ENCODE measurements around the gene MBOAT2. TPM values are rescaled to one million over a fixed set of nuclear protein-coding genes. Genes with fewer than 3 reads are reported as not detected.
"Not testable (repeated sequence)": the region's sequence is repeated elsewhere in the genome, so short reads cannot be mapped to it uniquely, and the experiment has no call there.

Gene MBOAT2
- total RNA-seq, result 29.0 and 47.0 TPM in 2 replicates

- peak; percentile 52 for DNase-seq (ENCODE audit: low read depth)
Measured at GRCh38 chr2:9003616-9004337, at the start of gene MBOAT2. TSS of gene MBOAT2 (minus strand) at chr2:9003684. CDS start at chr2:9003614, 70 bp downstream.

GRCh38 chr2:9052821-9053533 is 49.5 kb upstream of the MBOAT2 start:
- no peak for DNase-seq (ENCODE audit: low read depth)

- DNase-seq (ENCODE audit: low read depth), result not testable (repeated sequence)
Measured at GRCh38 chr2:9051451-9051850, 48.0 kb upstream of the MBOAT2 start.

GRCh38 chr2:9050122-9050809 is 46.8 kb upstream of the MBOAT2 start:
- no peak for DNase-seq (ENCODE audit: low read depth)

GRCh38 chr2:9045595-9045994 is 42.1 kb upstream of the MBOAT2 start:
- DNase-seq (ENCODE audit: low read depth), result no peak

- not testable (repeated sequence) for DNase-seq (ENCODE audit: low read depth)
Measured at GRCh38 chr2:9043491-9043890, 40.0 kb upstream of the MBOAT2 start.

GRCh38 chr2:9037166-9037565 is 33.7 kb upstream of the MBOAT2 start:
- DNase-seq (ENCODE audit: low read depth), result no peak

- no peak for DNase-seq (ENCODE audit: low read depth)
Measured at GRCh38 chr2:9033385-9034168, 30.1 kb upstream of the MBOAT2 start.

- DNase-seq (ENCODE audit: low read depth), result no peak
Measured at GRCh38 chr2:9032536-9033255, 29.2 kb upstream of the MBOAT2 start.

- no peak for DNase-seq (ENCODE audit: low read depth)
Measured at GRCh38 chr2:9032121-9032520, 28.6 kb upstream of the MBOAT2 start.

GRCh38 chr2:9031246-9031645 is 27.8 kb upstream of the MBOAT2 start:
- DNase-seq (ENCODE audit: low read depth), result peak; percentile 11

- DNase-seq (ENCODE audit: low read depth), result peak; percentile 27
Measured at GRCh38 chr2:9030841-9031240, 27.4 kb upstream of the MBOAT2 start.

- no peak for DNase-seq (ENCODE audit: low read depth)
Measured at GRCh38 chr2:9030190-9030589, 26.7 kb upstream of the MBOAT2 start.

- no peak for DNase-seq (ENCODE audit: low read depth)
Measured at GRCh38 chr2:9029721-9030120, 26.2 kb upstream of the MBOAT2 start.

- no peak for DNase-seq (ENCODE audit: low read depth)
Measured at GRCh38 chr2:9027884-9028283, 24.4 kb upstream of the MBOAT2 start.

- DNase-seq (ENCODE audit: low read depth), result no peak
Measured at GRCh38 chr2:9025746-9026145, 22.3 kb upstream of the MBOAT2 start.

GRCh38 chr2:9024575-9024974 is 21.1 kb upstream of the MBOAT2 start:
- DNase-seq (ENCODE audit: low read depth), result no peak

GRCh38 chr2:9021563-9022211 is 18.2 kb upstream of the MBOAT2 start:
- DNase-seq (ENCODE audit: low read depth), result no peak

- DNase-seq (ENCODE audit: low read depth), result no peak
Measured at GRCh38 chr2:9020267-9020666, 16.8 kb upstream of the MBOAT2 start.

GRCh38 chr2:9018534-9018933 is 15.1 kb upstream of the MBOAT2 start:
- DNase-seq (ENCODE audit: low read depth), result no peak

- DNase-seq (ENCODE audit: low read depth), result no peak
Measured at GRCh38 chr2:9018109-9018508, 14.6 kb upstream of the MBOAT2 start.
